H9 (cell line): ENCODE data around the gene GRID2. TPM values are rescaled to one million over a fixed set of nuclear protein-coding genes. Genes with fewer than 3 reads are reported as not detected.

ENCODE experiments used
- DNase-seq: peaks from one replicate; pipeline ENCODE4 v3.0.0-alpha.2; 2017
- H2AFZ ChIP-seq: one replicate; pipeline ENCODE4 v1.6.1; 2013; ENCODE audit warnings: mild to moderate bottlenecking, low read length, control low read depth, moderate library complexity
- H2AK5ac ChIP-seq: 2 replicates; pipeline ENCODE4 v1.6.1; 2013; ENCODE audit warnings: low read length, control low read depth, mixed read lengths; ENCODE audit not compliant: insufficient read length
- H2BK120ac ChIP-seq: one replicate; pipeline ENCODE4 v1.6.1; 2013; ENCODE audit warnings: low read depth, mild to moderate bottlenecking, low read length, control low read depth, inconsistent platforms; ENCODE audit not compliant: poor library complexity, severe bottlenecking
- H2BK12ac ChIP-seq: 2 replicates; pipeline ENCODE4 v1.6.1; 2013; ENCODE audit warnings: low read length, control low read depth, mixed read lengths, low read depth; ENCODE audit not compliant: insufficient read length
- H2BK15ac ChIP-seq: 2 replicates; pipeline ENCODE4 v1.6.1; 2013; ENCODE audit warnings: low read depth, low read length, control low read depth
- H2BK20ac ChIP-seq: one replicate; pipeline ENCODE4 v1.6.1; 2013; ENCODE audit warnings: low read depth, mild to moderate bottlenecking, low read length, control low read depth, inconsistent platforms; ENCODE audit not compliant: poor library complexity, severe bottlenecking
- H2BK5ac ChIP-seq: 2 replicates; pipeline ENCODE4 v1.6.1; 2013; ENCODE audit warnings: low read length, control low read depth, mixed read lengths; ENCODE audit not compliant: insufficient read length
- H3K14ac ChIP-seq: 2 replicates; pipeline ENCODE4 v1.6.1; 2013; ENCODE audit warnings: low read length, control low read depth; ENCODE audit not compliant: insufficient read depth
- H3K18ac ChIP-seq: 2 replicates; pipeline ENCODE4 v1.6.1; 2013; ENCODE audit warnings: low read depth, mild to moderate bottlenecking, mixed read lengths, low read length, control low read depth; ENCODE audit not compliant: insufficient read length
- H3K23ac ChIP-seq: 2 replicates; pipeline ENCODE4 v1.6.1; 2013; ENCODE audit warnings: low read length, control low read depth, mixed read lengths, low read depth; ENCODE audit not compliant: insufficient read length
- H3K23me2 ChIP-seq: 2 replicates; pipeline ENCODE4 v1.6.1; 2013; ENCODE audit warnings: low read depth, mild to moderate bottlenecking, mixed read lengths, low read length, control low read depth; ENCODE audit not compliant: insufficient read length, poor library complexity, severe bottlenecking
- H3K27ac ChIP-seq: 2 replicates; pipeline ENCODE4 v1.5.1; 2013; ENCODE audit warnings: low read length, control low read depth, mixed read lengths, low read depth; ENCODE audit not compliant: insufficient read length
- H3K27me3 ChIP-seq: 2 replicates; pipeline ENCODE4 v1.6.1; 2013; ENCODE audit warnings: low read length, control low read depth, inconsistent platforms; ENCODE audit not compliant: insufficient read depth
- H3K4ac ChIP-seq: 2 replicates; pipeline ENCODE4 v1.6.1; 2013; ENCODE audit warnings: low read depth, mild to moderate bottlenecking, control low read depth, inconsistent platforms, low read length, moderate library complexity
- H3K4me1 ChIP-seq: 2 replicates; pipeline ENCODE4 v1.6.1; 2013; ENCODE audit warnings: low read length, control low read depth, inconsistent platforms; ENCODE audit not compliant: insufficient read depth
- H3K4me2 ChIP-seq: 2 replicates; pipeline ENCODE4 v1.6.1; 2013; ENCODE audit warnings: low read length, control low read depth, mixed read lengths; ENCODE audit not compliant: insufficient read length, insufficient read depth
- H3K56ac ChIP-seq: 2 replicates; pipeline ENCODE4 v1.6.1; 2013; ENCODE audit warnings: low read depth, mild to moderate bottlenecking, mixed read lengths, low read length, control low read depth; ENCODE audit not compliant: insufficient read length
- H3K79me1 ChIP-seq: 2 replicates; pipeline ENCODE4 v1.6.1; 2013; ENCODE audit warnings: low read depth, mild to moderate bottlenecking, moderate library complexity, low read length, control low read depth, inconsistent platforms; ENCODE audit not compliant: insufficient read depth, poor library complexity, severe bottlenecking
- H3K79me2 ChIP-seq: 2 replicates; pipeline ENCODE4 v1.6.1; 2013; ENCODE audit warnings: low read length, control low read depth, inconsistent platforms; ENCODE audit not compliant: insufficient read depth
- H3K9ac ChIP-seq: 2 replicates; pipeline ENCODE4 v1.6.1; 2013; ENCODE audit warnings: low read length, control low read depth, mixed read lengths; ENCODE audit not compliant: insufficient read length; ENCODE audit errors: extremely low read depth
- H3K9me3 ChIP-seq: one replicate; pipeline ENCODE4 v1.6.1; 2013; ENCODE audit warnings: low read depth, low read length, inconsistent platforms; ENCODE audit not compliant: control insufficient read depth
- H3T11ph ChIP-seq: one replicate; pipeline ENCODE4 v1.6.1; 2013; ENCODE audit warnings: mild to moderate bottlenecking, low read length, control low read depth, inconsistent platforms
- H4K20me1 ChIP-seq: one replicate; pipeline ENCODE4 v1.6.1; 2013; ENCODE audit not compliant: control insufficient read depth, insufficient read length, insufficient read depth
- H4K5ac ChIP-seq: 2 replicates; pipeline ENCODE4 v1.6.1; 2013; ENCODE audit warnings: low read depth, mild to moderate bottlenecking, mixed read lengths, low read length, control low read depth; ENCODE audit not compliant: insufficient read length
- H4K8ac ChIP-seq: replicated peaks from 2 replicates; pipeline ENCODE4 v1.6.1; 2013; ENCODE audit warnings: low read length, control low read depth, mixed read lengths, low read depth; ENCODE audit not compliant: insufficient read length
- H4K91ac ChIP-seq: 2 replicates; pipeline ENCODE4 v1.6.1; 2013; ENCODE audit warnings: low read depth, mild to moderate bottlenecking, moderate library complexity, mixed read lengths, low read length, control low read depth; ENCODE audit not compliant: insufficient read length
- H3K27ac Mint-ChIP-seq, 3 experiments: 2 replicates in 2 of 3; 3 replicates in 1 of 3; pipeline ENCODE4 v1.8.0; 2020 to 2021; ENCODE audit warnings: mixed read lengths in 3 of 3, mild to moderate bottlenecking in 1 of 3, moderate library complexity in 1 of 3
- H3K27me3 Mint-ChIP-seq: 2 replicates; pipeline ENCODE4 v1.8.0; 2021; ENCODE audit warnings: low read depth, mild to moderate bottlenecking, moderate library complexity, mixed read lengths
- H3K36me3 Mint-ChIP-seq, 3 experiments: 2 replicates in 2 of 3; 3 replicates in 1 of 3; pipeline ENCODE4 v1.8.0; 2020 to 2021; ENCODE audit warnings: low read depth in 3 of 3, mixed read lengths in 3 of 3; ENCODE audit not compliant: insufficient read depth in 1 of 3
- H3K4me1 Mint-ChIP-seq, 2 experiments: 2 replicates each; pipeline ENCODE4 v1.8.0; 2020; ENCODE audit warnings: mixed read lengths in 2 of 2
- H3K4me3 Mint-ChIP-seq, 2 experiments: 2 replicates in 1 of 2; 3 replicates in 1 of 2; pipeline ENCODE4 v1.8.0; 2020 to 2021; ENCODE audit warnings: mild to moderate bottlenecking in 2 of 2, mixed read lengths in 2 of 2, moderate library complexity in 1 of 2
- H3K9me3 Mint-ChIP-seq, 2 experiments: 2 replicates in 1 of 2; 3 replicates in 1 of 2; pipeline ENCODE4 v1.8.0; 2020; ENCODE audit warnings: mild to moderate bottlenecking in 2 of 2, mixed read lengths in 2 of 2, moderate library complexity in 1 of 2
- WGBS: extraction: QIAGEN DNeasy Blood & Tissue Kit; methylation state at CpG from one replicate; pipeline ENCODE4 v1.1.7; 2013; ENCODE audit warnings: missing lambda C conversion rate, low lambda C conversion rate, mixed read lengths; ENCODE audit not compliant: insufficient read length; ENCODE audit errors: extremely low coverage; 5-methylcytosine and 5-hydroxymethylcytosine counted together
- total RNA-seq: library from RNA; stranded (reverse); gene quantifications from 2 replicates; pipeline ENCODE4 v1.2.1, GENCODE V29; 2021
- TF ChIP-seq, protein P1 (sequence below): fragments of 200-600 bp; sonication (generic); conservative IDR thresholded peaks from 3 replicates; pipeline ENCODE4 v1.8.0; 2021; ENCODE audit warnings: antibody characterized with exemption, mild to moderate bottlenecking

Gene GRID2
- total RNA-seq, 1 experiment from 2014 or later, result 21.8 TPM

GRCh38 chr4:92968996-92969395, 665.2 kb downstream of the GRID2 start:
- H2BK20ac ChIP-seq, result no peak overlapping the region
- TF ChIP-seq, protein P1, sequence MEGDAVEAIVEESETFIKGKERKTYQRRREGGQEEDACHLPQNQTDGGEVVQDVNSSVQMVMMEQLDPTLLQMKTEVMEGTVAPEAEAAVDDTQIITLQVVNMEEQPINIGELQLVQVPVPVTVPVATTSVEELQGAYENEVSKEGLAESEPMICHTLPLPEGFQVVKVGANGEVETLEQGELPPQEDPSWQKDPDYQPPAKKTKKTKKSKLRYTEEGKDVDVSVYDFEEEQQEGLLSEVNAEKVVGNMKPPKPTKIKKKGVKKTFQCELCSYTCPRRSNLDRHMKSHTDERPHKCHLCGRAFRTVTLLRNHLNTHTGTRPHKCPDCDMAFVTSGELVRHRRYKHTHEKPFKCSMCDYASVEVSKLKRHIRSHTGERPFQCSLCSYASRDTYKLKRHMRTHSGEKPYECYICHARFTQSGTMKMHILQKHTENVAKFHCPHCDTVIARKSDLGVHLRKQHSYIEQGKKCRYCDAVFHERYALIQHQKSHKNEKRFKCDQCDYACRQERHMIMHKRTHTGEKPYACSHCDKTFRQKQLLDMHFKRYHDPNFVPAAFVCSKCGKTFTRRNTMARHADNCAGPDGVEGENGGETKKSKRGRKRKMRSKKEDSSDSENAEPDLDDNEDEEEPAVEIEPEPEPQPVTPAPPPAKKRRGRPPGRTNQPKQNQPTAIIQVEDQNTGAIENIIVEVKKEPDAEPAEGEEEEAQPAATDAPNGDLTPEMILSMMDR, result no peak
- Mint-ChIP-seq H3K4me3 (no peak overlapping the region), H3K27me3 (no peaks in the 10 kb centered on the region), H3K4me1 (no peaks in the 10 kb centered on the region), H3K9me3 (peaks cover 0 to 4% of the 10 kb centered on the region in 2 experiments; a peak in 2 of 5 replicates), H3K36me3 (peaks cover 2 to 4% (median 3%) of the 10 kb centered on the region in 3 experiments; a peak in 3 of 7 replicates), H3K27ac (no peak overlapping the region)
- H4K8ac ChIP-seq, result no peak overlapping the region
- no peaks in the 10 kb centered on the region for H3K79me2 ChIP-seq
- no peak overlapping the region for H2BK15ac ChIP-seq
- H4K91ac ChIP-seq, result no peak overlapping the region
- H3K27ac ChIP-seq, result no peak overlapping the region
- no peak overlapping the region for H3K23ac ChIP-seq
- H3K18ac ChIP-seq, result no peak overlapping the region
- no peak overlapping the region for H3K9ac ChIP-seq
- no peak overlapping the region for H3K14ac ChIP-seq
- no peaks in the 10 kb centered on the region for H3K27me3 ChIP-seq
- H4K20me1 ChIP-seq, result no peaks in the 10 kb centered on the region
- no peak overlapping the region for H2BK5ac ChIP-seq
- no peak overlapping the region for H2BK120ac ChIP-seq
- no peak overlapping the region for H2AK5ac ChIP-seq
- no peak overlapping the region for H3K4me2 ChIP-seq
- no peak overlapping the region for H3T11ph ChIP-seq
- no peak overlapping the region for H2AFZ ChIP-seq
- H3K56ac ChIP-seq, result no peak overlapping the region
- no peaks in the 10 kb centered on the region for H3K9me3 ChIP-seq
- H4K5ac ChIP-seq, result no peak overlapping the region
- no CpG with 5 or more reads among the region's 1 CpG for WGBS
- no peak for DNase-seq
- H2BK12ac ChIP-seq, result no peak overlapping the region
- no peaks in the 10 kb centered on the region for H3K4me1 ChIP-seq
- no peaks in the 10 kb centered on the region for H3K23me2 ChIP-seq
- no peak overlapping the region for H3K4ac ChIP-seq
- H3K79me1 ChIP-seq, result no peaks in the 10 kb centered on the region
